IPS DF 6.9 (cell line): ENCODE data around the gene FTSJ1.
"Not testable (repeated sequence)": the region's sequence is repeated elsewhere in the genome, so short reads cannot be mapped to it uniquely, and the experiment has no call there.

ENCODE experiments used
- DNase-seq: peaks from one replicate; pipeline ENCODE4 v3.0.0-alpha.2; 2013; ENCODE audit warnings: low read depth, low spot score
- H3K27ac ChIP-seq: one replicate; pipeline ENCODE4 v1.5.1; 2013; ENCODE audit warnings: low read length, control low read depth
- H3K27me3 ChIP-seq: 2 replicates; pipeline ENCODE4 v1.6.1; 2013; ENCODE audit warnings: mild to moderate bottlenecking, low read length; ENCODE audit not compliant: control insufficient read depth, insufficient read depth
- H3K36me3 ChIP-seq: 2 replicates; pipeline ENCODE4 v1.6.1; 2013; ENCODE audit warnings: low read length; ENCODE audit not compliant: control insufficient read depth, insufficient read depth
- H3K4me1 ChIP-seq: 2 replicates; pipeline ENCODE4 v1.6.1; 2013; ENCODE audit warnings: low read length; ENCODE audit not compliant: control insufficient read depth, insufficient read depth
- H3K4me3 ChIP-seq: 2 replicates; pipeline ENCODE4 v1.5.1; 2013; ENCODE audit warnings: mild to moderate bottlenecking, low read length
- H3K9me3 ChIP-seq: 2 replicates; pipeline ENCODE4 v1.6.1; 2013; ENCODE audit warnings: low read length, inconsistent platforms; ENCODE audit not compliant: control insufficient read depth, insufficient read depth
- WGBS: extraction: QIAGEN DNeasy Blood & Tissue Kit; methylation state at CpG from one replicate; pipeline ENCODE4 v1.1.7; 2013; ENCODE audit warnings: mixed read lengths, missing lambda C conversion rate; ENCODE audit not compliant: insufficient read length, insufficient coverage; 5-methylcytosine and 5-hydroxymethylcytosine counted together

The FTSJ1 gene

GRCh38 chrX:48511560-48511959, 35.6 kb downstream of the FTSJ1 start:
- no peak for DNase-seq
- H3K9me3 ChIP-seq: no peaks in the 10 kb centered on the region
- no peak overlapping the region for H3K27ac ChIP-seq
- H3K4me3 ChIP-seq: no peak overlapping the region
- no CpG with 5 or more reads among the region's 4 CpGs for WGBS
- H3K4me1 ChIP-seq: peaks cover 4% of the 10 kb centered on the region
- H3K36me3 ChIP-seq: no peaks in the 10 kb centered on the region
- no peaks in the 10 kb centered on the region for H3K27me3 ChIP-seq

GRCh38 chrX:48512371-48512935, 36.5 kb downstream of the FTSJ1 start:
- no CpG with 5 or more reads among the region's 20 CpGs for WGBS
- no peaks in the 10 kb centered on the region for H3K27me3 ChIP-seq
- no peak overlapping the region for H3K4me3 ChIP-seq
- no peaks in the 10 kb centered on the region for H3K9me3 ChIP-seq
- no peak overlapping the region for H3K27ac ChIP-seq
- peaks cover 4% of the 10 kb centered on the region for H3K4me1 ChIP-seq
- peaks cover 5% of the 10 kb centered on the region; the same call in 1 of the 2 replicates for H3K36me3 ChIP-seq
- no peak for DNase-seq

GRCh38 chrX:48513670-48514069, 37.7 kb downstream of the FTSJ1 start:
- DNase-seq: no peak
- Histone ChIP-seq H3K9me3 (no peaks in the 10 kb centered on the region), H3K4me1 (peaks cover 4% of the 10 kb centered on the region), H3K27ac (no peak overlapping the region), H3K36me3 (peaks cover 5% of the 10 kb centered on the region; the same call in 1 of the 2 replicates), H3K27me3 (no peaks in the 10 kb centered on the region), H3K4me3 (no peak overlapping the region)
- no CpG with 5 or more reads among the region's 4 CpGs for WGBS

GRCh38 chrX:48514126-48514806, 38.3 kb downstream of the FTSJ1 start:
- Histone ChIP-seq H3K4me1 (peaks cover 4% of the 10 kb centered on the region), H3K27me3 (no peaks in the 10 kb centered on the region), H3K4me3 (no peak overlapping the region), H3K27ac (no peak overlapping the region), H3K36me3 (peaks cover 5% of the 10 kb centered on the region; the same call in 1 of the 2 replicates), H3K9me3 (no peaks in the 10 kb centered on the region)
- DNase-seq: no peak
- no CpG with 5 or more reads among the region's 16 CpGs for WGBS

GRCh38 chrX:48514868-48515460, 39.0 kb downstream of the FTSJ1 start:
- Histone ChIP-seq H3K36me3 (peaks cover 5% of the 10 kb centered on the region; the same call in 1 of the 2 replicates), H3K9me3 (no peaks in the 10 kb centered on the region), H3K27ac (no peak overlapping the region), H3K4me3 (no peak overlapping the region), H3K4me1 (no peaks in the 10 kb centered on the region), H3K27me3 (no peaks in the 10 kb centered on the region)
- DNase-seq: no peak
- WGBS: no CpG with 5 or more reads among the region's 9 CpGs

GRCh38 chrX:48515842-48516241, 39.8 kb downstream of the FTSJ1 start:
- H3K9me3 ChIP-seq: no peaks in the 10 kb centered on the region
- no peak overlapping the region for H3K27ac ChIP-seq
- H3K4me1 ChIP-seq: no peaks in the 10 kb centered on the region
- no peak overlapping the region for H3K4me3 ChIP-seq
- DNase-seq: no peak
- H3K36me3 ChIP-seq: peaks cover 5% of the 10 kb centered on the region; the same call in 1 of the 2 replicates
- no CpG with 5 or more reads among the region's 10 CpGs for WGBS
- no peaks in the 10 kb centered on the region for H3K27me3 ChIP-seq

GRCh38 chrX:48516285-48516684, 40.3 kb downstream of the FTSJ1 start:
- H3K9me3 ChIP-seq: no peaks in the 10 kb centered on the region
- H3K27me3 ChIP-seq: no peaks in the 10 kb centered on the region
- WGBS: no CpG with 5 or more reads among the region's 10 CpGs
- no peak for DNase-seq
- no peaks in the 10 kb centered on the region for H3K4me1 ChIP-seq
- peaks cover 5% of the 10 kb centered on the region; the same call in 1 of the 2 replicates for H3K36me3 ChIP-seq
- H3K4me3 ChIP-seq: no peak overlapping the region
- no peak overlapping the region for H3K27ac ChIP-seq

GRCh38 chrX:48516987-48517386, 41.0 kb downstream of the FTSJ1 start:
- no CpG with 5 or more reads among the region's 5 CpGs for WGBS
- H3K27ac ChIP-seq: no peak overlapping the region
- H3K9me3 ChIP-seq: no peaks in the 10 kb centered on the region

GRCh38 chrX:48519481-48519880, 43.5 kb downstream of the FTSJ1 start:
- not testable (repeated sequence) for H3K36me3 ChIP-seq, H3K4me3 ChIP-seq, DNase-seq, H3K27me3 ChIP-seq, H3K9me3 ChIP-seq, H3K4me1 ChIP-seq, H3K27ac ChIP-seq
- WGBS: no CpG with 5 or more reads among the region's 4 CpGs

More at GRCh38 chrX:48516987-48517386, 41.0 kb downstream of the FTSJ1 start:
- Histone ChIP-seq H3K4me3 (no peak overlapping the region), H3K36me3 (peaks cover 5% of the 10 kb centered on the region; the same call in 1 of the 2 replicates), H3K27me3 (no peaks in the 10 kb centered on the region), H3K4me1 (no peaks in the 10 kb centered on the region)
- DNase-seq: no peak

- WGBS: no CpG with 5 or more reads among the region's 2 CpGs
- H3K4me1 ChIP-seq: peaks cover 2% of the 10 kb centered on the region; the same call in 1 of the 2 replicates
- DNase-seq: no peak
- H3K27me3 ChIP-seq: no peaks in the 10 kb centered on the region
- no peaks in the 10 kb centered on the region for H3K9me3 ChIP-seq
- H3K36me3 ChIP-seq: peaks cover 11% of the 10 kb centered on the region; the same call in 1 of the 2 replicates
- H3K4me3 ChIP-seq: no peak overlapping the region
- H3K27ac ChIP-seq: no peak overlapping the region
These were observed 44.5 kb downstream of the FTSJ1 start for GRCh38 chrX:48520455-48520854.
